GM13976 (cell line): ENCODE measurements around the gene GMCL1.

Experiments
- DNase-seq: peaks from one replicate; pipeline ENCODE4 v3.0.0; 2012; ENCODE audit warnings: low spot score
- in situ Hi-C: fragments of 300-500 bp; cut with MboI; formaldehyde crosslinking; loops from one replicate; pipeline ENCODE4 v1.12.0; 2022; ENCODE audit warnings: low sequenced_read_pairs, mixed read lengths, inconsistent platforms; ENCODE audit not compliant: unreplicated experiment
- TF ChIP-seq, protein P1 (sequence below): IDR thresholded peaks from 2 replicates; pipeline ENCODE4 v1.5.1; 2012; ENCODE audit warnings: borderline replicate concordance, mild to moderate bottlenecking; ENCODE audit not compliant: insufficient read depth; ENCODE audit errors: extremely low read depth, missing control alignments, control extremely low read depth

The GMCL1 gene

GRCh38 chr2:69846182-69847067, 17.0 kb downstream of the GMCL1 start:
- in situ Hi-C loops = no loop called here

GRCh38 chr2:69847068-69847828, 17.8 kb downstream of the GMCL1 start:
- TF ChIP-seq, protein P1, sequence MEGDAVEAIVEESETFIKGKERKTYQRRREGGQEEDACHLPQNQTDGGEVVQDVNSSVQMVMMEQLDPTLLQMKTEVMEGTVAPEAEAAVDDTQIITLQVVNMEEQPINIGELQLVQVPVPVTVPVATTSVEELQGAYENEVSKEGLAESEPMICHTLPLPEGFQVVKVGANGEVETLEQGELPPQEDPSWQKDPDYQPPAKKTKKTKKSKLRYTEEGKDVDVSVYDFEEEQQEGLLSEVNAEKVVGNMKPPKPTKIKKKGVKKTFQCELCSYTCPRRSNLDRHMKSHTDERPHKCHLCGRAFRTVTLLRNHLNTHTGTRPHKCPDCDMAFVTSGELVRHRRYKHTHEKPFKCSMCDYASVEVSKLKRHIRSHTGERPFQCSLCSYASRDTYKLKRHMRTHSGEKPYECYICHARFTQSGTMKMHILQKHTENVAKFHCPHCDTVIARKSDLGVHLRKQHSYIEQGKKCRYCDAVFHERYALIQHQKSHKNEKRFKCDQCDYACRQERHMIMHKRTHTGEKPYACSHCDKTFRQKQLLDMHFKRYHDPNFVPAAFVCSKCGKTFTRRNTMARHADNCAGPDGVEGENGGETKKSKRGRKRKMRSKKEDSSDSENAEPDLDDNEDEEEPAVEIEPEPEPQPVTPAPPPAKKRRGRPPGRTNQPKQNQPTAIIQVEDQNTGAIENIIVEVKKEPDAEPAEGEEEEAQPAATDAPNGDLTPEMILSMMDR = no peak
- DNase-seq = no peak
- in situ Hi-C loops = no loop called here

More at GRCh38 chr2:69846182-69847067, 17.0 kb downstream of the GMCL1 start:
- TF ChIP-seq, protein P1 = no peak
- DNase-seq = no peak

GRCh38 chr2:69848186-69848790, 18.8 kb downstream of the GMCL1 start:
- in situ Hi-C loops = no loop called here
- TF ChIP-seq, protein P1 = no peak
- no peak for DNase-seq

DNA sequence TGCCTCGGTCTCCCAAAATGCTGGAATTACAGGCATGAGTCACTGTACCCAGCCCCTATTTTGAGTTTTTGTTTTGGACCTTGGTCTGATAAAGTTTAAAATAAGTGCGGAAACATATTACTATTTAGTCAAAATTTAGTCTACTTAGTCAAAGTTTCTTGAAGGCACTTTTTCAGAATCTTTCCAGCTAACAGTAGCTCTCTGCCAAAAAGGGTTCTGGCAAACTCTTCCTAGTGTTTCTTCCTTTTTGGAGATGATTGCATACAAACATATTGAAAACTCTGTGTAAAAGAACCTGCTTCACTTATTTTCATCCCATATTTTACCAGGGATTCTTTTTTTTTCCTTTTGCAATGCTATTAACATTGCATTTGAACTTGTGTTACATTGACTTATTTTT, 28.8 kb downstream of the GMCL1 start:
- TF ChIP-seq, protein P1 = no peak
- in situ Hi-C loops = no loop called here

GRCh38 chr2:69863298-69863697, 33.8 kb downstream of the GMCL1 start:
- DNase-seq = no peak
- TF ChIP-seq, protein P1 = no peak
- in situ Hi-C loops = no loop called here

More for the DNA sequence above, 28.8 kb downstream of the GMCL1 start:
- no peak for DNase-seq

GRCh38 chr2:69888451-69888850, 59.0 kb downstream of the GMCL1 start:
- no peak for DNase-seq
- TF ChIP-seq, protein P1 = no peak
- in situ Hi-C loops = no loop called here
